K562 (cell line): Measurements from ENCODE around the gene CBL. TPM values are rescaled to one million over a fixed set of nuclear protein-coding genes. Genes with fewer than 3 reads are reported as not detected.
A peak's percentile ranks its signal among the peaks of the same experiment; 100 is the strongest.

Source experiments
- CREB3L1 ChIP-seq: fragments of 450-650 bp; IDR thresholded peaks from 2 replicates; pipeline ENCODE4 v1.6.1; 2014; ENCODE audit warnings: low read depth, mild to moderate bottlenecking, moderate library complexity, borderline replicate concordance
- HNRNPH1 ChIP-seq: fragments of 200-400 bp; formaldehyde crosslinking; optimal IDR thresholded peaks from 2 replicates; pipeline ENCODE3; 2017; ENCODE audit warnings: low read depth, mild to moderate bottlenecking, low read length, moderate library complexity
- SMAD4 ChIP-seq: fragments of 250-450 bp; sonication (Bioruptor Pico); conservative IDR thresholded peaks from 2 replicates; pipeline ENCODE4 v1.8.0; 2021; ENCODE audit warnings: inconsistent platforms, mild to moderate bottlenecking, moderate library complexity
- SPI1 ChIP-seq: IDR thresholded peaks from 2 replicates; pipeline ENCODE4 v1.6.1; 2011; ENCODE audit warnings: low read depth, low read length, control low read depth, borderline replicate concordance
- ZBTB40 ChIP-seq, 2 experiments: fragments of 450-650 bp in 1 of 2; sonication (generic) in 1 of 2; formaldehyde crosslinking in 1 of 2; IDR thresholded peaks; 2 replicates each; pipeline versions ENCODE4 v1.7.1 to v1.9.0; 2016 to 2022; ENCODE audit warnings: inconsistent platforms in 1 of 2, mild to moderate bottlenecking in 1 of 2, missing genetic modification reagents in 1 of 2
- polyA plus RNA-seq, 8 experiments: library from polyadenylated mRNA; depleted of rRNA in 4 of 8; stranded (reverse) in 5 of 8; unstranded in 3 of 8; fragments of >200 nt; fragmentation: Nextera tagmentation in 2 of 8; fragmentation: Illumina TruSeq in 1 of 8; extraction: Ambion mirVana in 2 of 8; extraction: Trizol in 1 of 8; gene quantifications; 2 replicates each; pipeline versions ENCODE4 v1.2.1 to v1.2.3, GENCODE V29; 2011 to 2014; ENCODE audit warnings: inconsistent platforms in 1 of 8, missing spikeins in 1 of 8
- total RNA-seq, 7 experiments: library from RNA; depleted of rRNA in 6 of 7; stranded (reverse); fragments of >200 nt in 6 of 7; fragmentation: Illumina TruSeq in 2 of 7; extraction: Trizol in 2 of 7; gene quantifications; 2 replicates each; pipeline versions ENCODE4 v1.2.1 to v1.2.3, GENCODE V29; 2011 to 2021; ENCODE audit warnings: low replicate concordance in 1 of 7

Gene CBL
- total and polyA plus RNA-seq, 9 of the 15 experiments (the other 6 are each of a cell fraction or from before 2014, with no cell fraction given): 3.2 to 24.9 (median 9.9) TPM

- TF ChIP-seq CREB3L1 (no peak), HNRNPH1 (no peak), SMAD4 (CRISPR knock-in tag) (peak; percentile 48), SPI1 (0 out of 2 replicates have a peak, but pooled peaks have one; percentile 21), ZBTB40 (IDR thresholded peaks at IDR 0.05) (peak; percentile 77), ZBTB40 (CRISPR knock-in tag; IDR thresholded peaks at IDR 0.05) (no peak)
Observed at GRCh38 chr11:119318240-119319135, 112.3 kb downstream of the CBL start (continued).
